Keratinocyte (primary cell): ENCODE results near the gene CNGA3. TPM values are rescaled to one million over a fixed set of nuclear protein-coding genes. Genes with fewer than 3 reads are reported as not detected.

Experiments used
- DNase-seq: peaks from one replicate; pipeline ENCODE4 v3.0.0-alpha.2; 2011; ENCODE audit warnings: low read depth, missing footprints, low spot score
- FAIRE-seq: peaks from 2 replicates; lab custom pipeline; 2011; peaks lifted over from hg19 to GRCh38; lab: Jason Lieb, UNC
- H2AFZ ChIP-seq: 2 replicates; pipeline ENCODE4 v1.6.0; 2012; ENCODE audit warnings: low read length, control low read depth, inconsistent platforms; ENCODE audit not compliant: control insufficient read depth
- H3K27ac ChIP-seq: 2 replicates; pipeline ENCODE4 v1.5.1; 2011; ENCODE audit warnings: low read length; ENCODE audit not compliant: control insufficient read depth, insufficient read depth
- H3K27me3 ChIP-seq: 3 replicates; pipeline ENCODE4 v1.6.0; 2011; ENCODE audit warnings: low read length; ENCODE audit not compliant: control insufficient read depth, insufficient read depth; ENCODE audit errors: extremely low read depth
- H3K36me3 ChIP-seq, 2 experiments: 2 replicates in 1 of 2; 3 replicates in 1 of 2; pipeline ENCODE4 v1.5.1; 2011; ENCODE audit warnings: low read length in 2 of 2, mild to moderate bottlenecking in 1 of 2; ENCODE audit not compliant: control insufficient read depth in 2 of 2, insufficient read depth in 2 of 2; ENCODE audit errors: extremely low read depth in 1 of 2
- H3K4me1 ChIP-seq: 3 replicates; pipeline ENCODE4 v1.5.1; 2011; ENCODE audit warnings: low read length; ENCODE audit not compliant: control insufficient read depth, insufficient read depth; ENCODE audit errors: extremely low read depth
- H3K4me2 ChIP-seq: 3 replicates; pipeline ENCODE4 v1.6.0; 2011; ENCODE audit warnings: low read depth, low read length; ENCODE audit not compliant: control insufficient read depth, insufficient read depth; ENCODE audit errors: extremely low read depth
- H3K4me3 ChIP-seq, 3 experiments: fragments of 200-600 bp in 1 of 3; sonication (generic) in 1 of 3; 2 replicates in 2 of 3; 3 replicates in 1 of 3; pipeline ENCODE4 v1.5.1; 2011 to 2016; ENCODE audit warnings: low read length in 3 of 3, mild to moderate bottlenecking in 3 of 3, control low read depth in 2 of 3, inconsistent platforms in 1 of 3, low read depth in 1 of 3, mixed read lengths in 1 of 3, mixed run types in 1 of 3, moderate library complexity in 1 of 3; ENCODE audit not compliant: control insufficient read depth in 2 of 3, insufficient read depth in 2 of 3; ENCODE audit errors: extremely low read depth in 1 of 3
- H3K79me2 ChIP-seq: 2 replicates; pipeline ENCODE4 v1.6.0; 2012; ENCODE audit warnings: low read length; ENCODE audit not compliant: control insufficient read depth, insufficient read depth
- H3K9ac ChIP-seq: 3 replicates; pipeline ENCODE4 v1.6.0; 2011; ENCODE audit warnings: low read length; ENCODE audit not compliant: control insufficient read depth, insufficient read depth; ENCODE audit errors: extremely low read depth
- H3K9me1 ChIP-seq: 3 replicates; pipeline ENCODE4 v1.6.0; 2011; ENCODE audit warnings: low read length; ENCODE audit not compliant: control insufficient read depth, insufficient read depth; ENCODE audit errors: extremely low read depth
- H3K9me3 ChIP-seq: 2 replicates; pipeline ENCODE4 v1.5.1; 2012; ENCODE audit warnings: low read depth, low read length; ENCODE audit not compliant: control insufficient read depth
- H4K20me1 ChIP-seq: 3 replicates; pipeline ENCODE4 v1.6.0; 2011; ENCODE audit warnings: low read length; ENCODE audit not compliant: control insufficient read depth, insufficient read depth; ENCODE audit errors: extremely low read depth
- EZH2 ChIP-seq: IDR thresholded peaks from one replicate; pipeline ENCODE4 v1.6.1; 2012; ENCODE audit warnings: inconsistent platforms, mild to moderate bottlenecking, low read length, moderate library complexity
- dilution Hi-C: fragments of 300-500 bp; cut with MboI; formaldehyde crosslinking; loops from one replicate; pipeline ENCODE4 v1.7.0; 2020; ENCODE audit warnings: low sequenced_read_pairs; ENCODE audit not compliant: extremely low pct_ligation_motif_present
- polyA plus RNA-seq, 5 experiments: library from polyadenylated mRNA; depleted of rRNA in 3 of 5; stranded (reverse) in 3 of 5; stranded (forward) in 1 of 5; unstranded in 1 of 5; fragments of >200 nt; gene quantifications; 1 replicate in 1 of 5; 2 replicates in 3 of 5; 3 replicates in 1 of 5; pipeline versions ENCODE4 v1.2.1 to v1.2.3, GENCODE V29; 2011 to 2012; ENCODE audit warnings: missing spikeins in 2 of 5, low read depth in 1 of 5, low replicate concordance in 1 of 5
- TF ChIP-seq, protein P1 (sequence below), 3 experiments: IDR thresholded peaks in 1 of 3; conservative IDR thresholded peaks in 1 of 3; optimal IDR thresholded peaks in 1 of 3; 2 replicates in 2 of 3; 3 replicates in 1 of 3; pipeline versions ENCODE3 to v1.5.1; 2011; ENCODE audit warnings: low read length in 3 of 3, mild to moderate bottlenecking in 3 of 3, moderate library complexity in 2 of 3, control low read depth in 1 of 3, inconsistent platforms in 1 of 3; ENCODE audit not compliant: insufficient read depth in 2 of 3; ENCODE audit errors: extremely low read depth in 1 of 3

Gene CNGA3
- polyA plus RNA-seq, 1 donor (not counting 4 experiments of a cell fraction or from before 2014, with no cell fraction given), result 0.01 TPM

DNA sequence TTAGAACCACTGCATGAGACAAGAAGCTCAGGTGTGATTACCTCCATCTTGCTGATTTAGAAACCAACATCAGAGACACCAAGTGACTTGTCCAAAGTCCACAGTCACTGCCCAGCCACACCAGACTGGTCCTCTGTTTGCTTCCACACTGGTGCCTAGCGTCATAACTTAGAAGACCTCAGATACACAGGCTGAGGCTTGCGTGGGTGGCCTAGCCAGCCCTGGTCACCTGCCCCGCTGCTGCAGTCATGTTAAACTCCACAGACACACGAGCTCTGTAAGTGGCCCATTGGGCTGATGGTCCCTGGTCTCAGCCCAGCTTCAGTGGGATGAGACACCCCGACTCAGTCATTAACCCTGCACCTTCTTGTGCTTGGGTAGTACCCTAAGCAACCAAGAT lies 47.1 kb downstream of the CNGA3 start:
- dilution Hi-C loops, result no loop called here
- Histone ChIP-seq H3K9me1 (no peaks in the 10 kb centered on the region), H3K27ac (no peak overlapping the region), H3K27me3 (peaks cover 7% of the 10 kb centered on the region), H3K9ac (no peak overlapping the region), H4K20me1 (no peaks in the 10 kb centered on the region), H3K9me3 (no peaks in the 10 kb centered on the region), H3K4me1 (no peaks in the 10 kb centered on the region), H3K4me2 (no peak overlapping the region), H2AFZ (no peak overlapping the region), H3K79me2 (no peaks in the 10 kb centered on the region), H3K36me3 (no peaks in the 10 kb centered on the region), H3K4me3 (no peak overlapping the region)
- no peak for DNase-seq
- no peak for TF ChIP-seq EZH2
- TF ChIP-seq, protein P1, sequence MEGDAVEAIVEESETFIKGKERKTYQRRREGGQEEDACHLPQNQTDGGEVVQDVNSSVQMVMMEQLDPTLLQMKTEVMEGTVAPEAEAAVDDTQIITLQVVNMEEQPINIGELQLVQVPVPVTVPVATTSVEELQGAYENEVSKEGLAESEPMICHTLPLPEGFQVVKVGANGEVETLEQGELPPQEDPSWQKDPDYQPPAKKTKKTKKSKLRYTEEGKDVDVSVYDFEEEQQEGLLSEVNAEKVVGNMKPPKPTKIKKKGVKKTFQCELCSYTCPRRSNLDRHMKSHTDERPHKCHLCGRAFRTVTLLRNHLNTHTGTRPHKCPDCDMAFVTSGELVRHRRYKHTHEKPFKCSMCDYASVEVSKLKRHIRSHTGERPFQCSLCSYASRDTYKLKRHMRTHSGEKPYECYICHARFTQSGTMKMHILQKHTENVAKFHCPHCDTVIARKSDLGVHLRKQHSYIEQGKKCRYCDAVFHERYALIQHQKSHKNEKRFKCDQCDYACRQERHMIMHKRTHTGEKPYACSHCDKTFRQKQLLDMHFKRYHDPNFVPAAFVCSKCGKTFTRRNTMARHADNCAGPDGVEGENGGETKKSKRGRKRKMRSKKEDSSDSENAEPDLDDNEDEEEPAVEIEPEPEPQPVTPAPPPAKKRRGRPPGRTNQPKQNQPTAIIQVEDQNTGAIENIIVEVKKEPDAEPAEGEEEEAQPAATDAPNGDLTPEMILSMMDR (optimal IDR thresholded peaks at IDR 0.05 in 1 of 3, IDR thresholded peaks at IDR 0.05 in 1 of 3, conservative IDR thresholded peaks at IDR 0.05 in 1 of 3; ENCODE audit: extremely low read depth in 1 of 3, insufficient read depth in 2 of 3, low read length in 3 of 3), result no peak
- FAIRE-seq, result no peak

DNA sequence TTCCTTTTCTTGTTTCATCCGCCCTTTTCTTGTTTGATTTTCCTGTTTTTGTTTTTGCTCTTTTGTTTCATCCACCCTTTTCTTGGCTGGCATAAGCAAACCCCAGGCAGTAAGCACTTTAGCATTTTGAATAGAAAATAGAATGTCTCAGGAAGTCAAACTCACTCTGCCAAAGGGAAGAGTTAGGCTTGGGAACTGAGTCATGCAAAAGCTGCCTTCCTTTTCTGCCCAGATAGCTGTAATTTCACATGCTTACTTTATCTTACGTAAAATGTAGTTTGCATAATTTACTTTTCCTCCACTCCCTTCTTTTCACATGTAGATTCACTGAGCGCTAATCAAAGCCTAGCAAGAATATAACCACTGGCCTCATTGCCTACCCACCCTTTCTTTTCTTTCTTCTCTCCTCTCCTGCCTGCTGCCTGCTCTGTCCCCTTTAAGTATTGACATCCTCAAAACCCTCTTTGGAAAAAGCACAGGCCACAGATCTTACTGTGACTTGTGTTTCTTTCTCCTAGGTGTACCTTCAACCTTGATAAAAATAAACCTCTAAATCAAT lies 48.4 kb downstream of the CNGA3 start:
- Histone ChIP-seq H3K9ac (no peak overlapping the region), H3K9me3 (no peaks in the 10 kb centered on the region), H3K4me3 (no peak overlapping the region), H3K27me3 (peaks cover 17% of the 10 kb centered on the region), H3K27ac (no peak overlapping the region), H3K4me2 (no peak overlapping the region), H3K9me1 (no peaks in the 10 kb centered on the region), H3K79me2 (no peaks in the 10 kb centered on the region), H2AFZ (no peak overlapping the region), H3K4me1 (no peaks in the 10 kb centered on the region), H4K20me1 (no peaks in the 10 kb centered on the region), H3K36me3 (no peaks in the 10 kb centered on the region)
- TF ChIP-seq, protein P1 (optimal IDR thresholded peaks at IDR 0.05 in 1 of 3, IDR thresholded peaks at IDR 0.05 in 1 of 3, conservative IDR thresholded peaks at IDR 0.05 in 1 of 3; ENCODE audit: extremely low read depth in 1 of 3, insufficient read depth in 2 of 3, low read length in 3 of 3), result no peak
- no peak for TF ChIP-seq EZH2
- dilution Hi-C loops, result no loop called here
- DNase-seq, result no peak
- no peak for FAIRE-seq
